ENCODE results near the gene CYP24A1. TPM values are rescaled to one million over a fixed set of nuclear protein-coding genes. Genes with fewer than 3 reads are reported as not detected.
A peak's percentile ranks its signal among the peaks of the same experiment; 100 is the strongest.

Gene CYP24A1
- total RNA-seq, 1 experiment from 2014 or later: 0.03 TPM

- H3K4me3 ChIP-seq (ENCODE audit: insufficient read depth, low read depth, low read length): peak overlapping the region; percentile 38; the same call in 1 of the 2 replicates
- peaks cover 54% of the 10 kb centered on the region for H3K27me3 ChIP-seq (ENCODE audit: control insufficient read depth, insufficient read depth, low read length)
- no peaks in the 10 kb centered on the region for H3K36me3 ChIP-seq (replicated peaks; ENCODE audit: control insufficient read depth, insufficient read depth, low read length)
- peak; percentile 22 for DNase-seq
Measured at GRCh38 chr20:54174457-54175175, 830 bp upstream of the CYP24A1 start.

- H3K36me3 ChIP-seq (replicated peaks; ENCODE audit: control insufficient read depth, insufficient read depth, low read length): no peaks in the 10 kb centered on the region
- peak overlapping the region; percentile 38 for H3K4me3 ChIP-seq (ENCODE audit: insufficient read depth, low read depth, low read length)
- peaks cover 54% of the 10 kb centered on the region for H3K27me3 ChIP-seq (ENCODE audit: control insufficient read depth, insufficient read depth, low read length)
- peak; percentile 84 for DNase-seq
Measured at GRCh38 chr20:54172856-54173652, 732 bp downstream of the CYP24A1 start.

- Histone ChIP-seq H3K36me3 (replicated peaks; ENCODE audit: control insufficient read depth, insufficient read depth, low read length) (no peaks in the 10 kb centered on the region), H3K27me3 (ENCODE audit: control insufficient read depth, insufficient read depth, low read length) (peaks cover 54% of the 10 kb centered on the region), H3K4me3 (ENCODE audit: insufficient read depth, low read depth, low read length) (peak overlapping the region; percentile 38)
- DNase-seq: no peak
Measured at GRCh38 chr20:54172532-54172855, 1.3 kb downstream of the CYP24A1 start.

- Histone ChIP-seq H3K36me3 (replicated peaks; ENCODE audit: control insufficient read depth, insufficient read depth, low read length) (no peaks in the 10 kb centered on the region), H3K27me3 (ENCODE audit: control insufficient read depth, insufficient read depth, low read length) (peaks cover 54% of the 10 kb centered on the region)
Measured at GRCh38 chr20:54170963-54171362, 2.8 kb downstream of the CYP24A1 start.

GRCh38 chr20:54170026-54170471 is 3.7 kb downstream of the CYP24A1 start:
- Histone ChIP-seq H3K4me3 (ENCODE audit: insufficient read depth, low read depth, low read length) (no peak overlapping the region), H3K36me3 (replicated peaks; ENCODE audit: control insufficient read depth, insufficient read depth, low read length) (no peaks in the 10 kb centered on the region), H3K27me3 (ENCODE audit: control insufficient read depth, insufficient read depth, low read length) (peaks cover 47% of the 10 kb centered on the region)
- no peak for DNase-seq

More at GRCh38 chr20:54170963-54171362, 2.8 kb downstream of the CYP24A1 start:
- DNase-seq: no peak
- H3K4me3 ChIP-seq (ENCODE audit: insufficient read depth, low read depth, low read length): no peak overlapping the region

GRCh38 chr20:54168961-54169862 is 4.6 kb downstream of the CYP24A1 start:
- no peak for DNase-seq
- no peak overlapping the region for H3K4me3 ChIP-seq (ENCODE audit: insufficient read depth, low read depth, low read length)
- H3K27me3 ChIP-seq (ENCODE audit: control insufficient read depth, insufficient read depth, low read length): peaks cover 38% of the 10 kb centered on the region

GRCh38 chr20:54167909-54168872 is 5.6 kb downstream of the CYP24A1 start:
- no peaks in the 10 kb centered on the region for H3K36me3 ChIP-seq (replicated peaks; ENCODE audit: control insufficient read depth, insufficient read depth, low read length)
- no peak overlapping the region for H3K4me3 ChIP-seq (ENCODE audit: insufficient read depth, low read depth, low read length)
- peaks cover 28% of the 10 kb centered on the region for H3K27me3 ChIP-seq (ENCODE audit: control insufficient read depth, insufficient read depth, low read length)
- no peak for DNase-seq

More at GRCh38 chr20:54168961-54169862, 4.6 kb downstream of the CYP24A1 start:
- H3K36me3 ChIP-seq (replicated peaks; ENCODE audit: control insufficient read depth, insufficient read depth, low read length): no peaks in the 10 kb centered on the region

GRCh38 chr20:54166987-54167662 is 6.7 kb downstream of the CYP24A1 start:
- no peaks in the 10 kb centered on the region for H3K36me3 ChIP-seq (replicated peaks; ENCODE audit: control insufficient read depth, insufficient read depth, low read length)
- H3K4me3 ChIP-seq (ENCODE audit: insufficient read depth, low read depth, low read length): no peak overlapping the region
- DNase-seq: no peak
- peaks cover 17% of the 10 kb centered on the region for H3K27me3 ChIP-seq (ENCODE audit: control insufficient read depth, insufficient read depth, low read length)

- no peak overlapping the region for H3K4me3 ChIP-seq (ENCODE audit: insufficient read depth, low read depth, low read length)
- peaks cover 4% of the 10 kb centered on the region for H3K27me3 ChIP-seq (ENCODE audit: control insufficient read depth, insufficient read depth, low read length)
- DNase-seq: no peak
- H3K36me3 ChIP-seq (replicated peaks; ENCODE audit: control insufficient read depth, insufficient read depth, low read length): no peaks in the 10 kb centered on the region
Measured at GRCh38 chr20:54165803-54166202, 8.0 kb downstream of the CYP24A1 start.

GRCh38 chr20:54165014-54165413 is 8.8 kb downstream of the CYP24A1 start:
- peaks cover 2% of the 10 kb centered on the region; the same call in 1 of the 2 replicates for H3K27me3 ChIP-seq (ENCODE audit: control insufficient read depth, insufficient read depth, low read length)
- DNase-seq: no peak
- no peaks in the 10 kb centered on the region for H3K36me3 ChIP-seq (replicated peaks; ENCODE audit: control insufficient read depth, insufficient read depth, low read length)
- no peak overlapping the region for H3K4me3 ChIP-seq (ENCODE audit: insufficient read depth, low read depth, low read length)

- H3K27me3 ChIP-seq (ENCODE audit: control insufficient read depth, insufficient read depth, low read length): no peaks in the 10 kb centered on the region; the same call in 1 of the 2 replicates
- H3K36me3 ChIP-seq (replicated peaks; ENCODE audit: control insufficient read depth, insufficient read depth, low read length): no peaks in the 10 kb centered on the region
- no peak overlapping the region for H3K4me3 ChIP-seq (ENCODE audit: insufficient read depth, low read depth, low read length)
- no peak for DNase-seq
Measured at GRCh38 chr20:54163402-54163801, 10.4 kb downstream of the CYP24A1 start.

- H3K27me3 ChIP-seq (ENCODE audit: control insufficient read depth, insufficient read depth, low read length): no peaks in the 10 kb centered on the region
- DNase-seq: no peak
Measured at GRCh38 chr20:54162378-54163009, 11.3 kb downstream of the CYP24A1 start.

GRCh38 chr20:54161821-54162149 is 12.0 kb downstream of the CYP24A1 start:
- H3K36me3 ChIP-seq (replicated peaks; ENCODE audit: control insufficient read depth, insufficient read depth, low read length): no peaks in the 10 kb centered on the region

More at GRCh38 chr20:54162378-54163009, 11.3 kb downstream of the CYP24A1 start:
- H3K36me3 ChIP-seq (replicated peaks; ENCODE audit: control insufficient read depth, insufficient read depth, low read length): no peaks in the 10 kb centered on the region
- H3K4me3 ChIP-seq (ENCODE audit: insufficient read depth, low read depth, low read length): no peak overlapping the region

More at GRCh38 chr20:54161821-54162149, 12.0 kb downstream of the CYP24A1 start:
- DNase-seq: no peak
- Histone ChIP-seq H3K27me3 (ENCODE audit: control insufficient read depth, insufficient read depth, low read length) (no peaks in the 10 kb centered on the region), H3K4me3 (ENCODE audit: insufficient read depth, low read depth, low read length) (no peak overlapping the region)

Data from H7 (cell line).